ENCODE measurements around the gene MPL. TPM values are rescaled to one million over a fixed set of nuclear protein-coding genes. Genes with fewer than 3 reads are reported as not detected.

Gene MPL
- total and polyA plus RNA-seq, 8 donors, result not detected

GRCh38 chr1:43302201-43302600 lies 35.4 kb upstream of the MPL start:
- no peaks in the 10 kb centered on the region for H3K27me3 ChIP-seq
- DNase-seq, result no peak
- intact Hi-C loops (cut with DNase I; ENCODE audit: low total_unique reads), result no loop called here
- H3K4me1 ChIP-seq, result peaks cover 0 to 19% (median 17%) of the 10 kb centered on the region in 4 donors
- peak overlapping the region in 3 of 4 donors; percentile 17 to 32 (median 17) for H3K4me3 ChIP-seq
- H3K27ac ChIP-seq, result no peak overlapping the region
- H3K36me3 ChIP-seq, result no peaks in the 10 kb centered on the region
- H3K9me3 ChIP-seq, result no peaks in the 10 kb centered on the region
- no peak for TF ChIP-seq POLR2A (IDR thresholded peaks at IDR 0.05)
- 68 to 86% (median 71%) methylated on average over 1 of the region's 1 CpG for WGBS, 5 donors

- no peak for DNase-seq
- Histone ChIP-seq H3K27me3 (no peaks in the 10 kb centered on the region), H3K4me1 (peaks cover 0 to 19% (median 17%) of the 10 kb centered on the region in 4 donors), H3K9me3 (no peaks in the 10 kb centered on the region), H3K36me3 (no peaks in the 10 kb centered on the region), H3K27ac (peak overlapping the region in 1 of 5 donors; percentile 18), H3K4me3 (peak overlapping the region in 2 of 4 donors; percentile 17 to 32)
- WGBS, 5 donors, result 68 to 74% (median 71%) methylated on average over 7 of the region's 7 CpGs
- TF ChIP-seq POLR2AphosphoS5 (IDR thresholded peaks at IDR 0.05) (no peak), EP300 (IDR thresholded peaks at IDR 0.05) (no peak), CTCF (IDR thresholded peaks at IDR 0.05) (no peak), POLR2A (IDR thresholded peaks at IDR 0.05) (no peak)
- intact Hi-C loops (cut with DNase I; ENCODE audit: low total_unique reads), result no loop called here
These were observed 34.7 kb upstream of the MPL start for GRCh38 chr1:43302721-43303470.

GRCh38 chr1:43303471-43304313 lies 33.9 kb upstream of the MPL start:
- TF ChIP-seq POLR2AphosphoS5 (IDR thresholded peaks at IDR 0.05) (no peak), POLR2A (IDR thresholded peaks at IDR 0.05) (no peak), EP300 (IDR thresholded peaks at IDR 0.05) (no peak), CTCF (IDR thresholded peaks at IDR 0.05) (no peak)
- Histone ChIP-seq H3K27me3 (no peaks in the 10 kb centered on the region), H3K4me1 (peaks cover 0 to 19% (median 17%) of the 10 kb centered on the region in 4 donors), H3K9me3 (no peaks in the 10 kb centered on the region), H3K36me3 (no peaks in the 10 kb centered on the region), H3K27ac (peak overlapping the region in 2 of 5 donors; percentile 1 to 18), H3K4me3 (no peak overlapping the region)
- intact Hi-C loops (cut with DNase I; ENCODE audit: low total_unique reads), result no loop called here
- WGBS, 5 donors, result 47 to 59% (median 51%) methylated on average over 7 to 8 of the region's 8 CpGs
- peak in 1 of 2 donors; percentile 25 for DNase-seq

GRCh38 chr1:43304314-43304681 lies 33.3 kb upstream of the MPL start:
- DNase-seq, result peak in 1 of 2 donors; percentile 36
- Histone ChIP-seq H3K4me1 (peaks cover 0 to 19% (median 17%) of the 10 kb centered on the region in 4 donors), H3K4me3 (peak overlapping the region in 1 of 4 donors; percentile 7), H3K27ac (no peak overlapping the region), H3K36me3 (no peaks in the 10 kb centered on the region), H3K9me3 (no peaks in the 10 kb centered on the region), H3K27me3 (no peaks in the 10 kb centered on the region)
- intact Hi-C loops (cut with DNase I; ENCODE audit: low total_unique reads), result no loop called here
- TF ChIP-seq POLR2AphosphoS5 (IDR thresholded peaks at IDR 0.05), result no peak
- no peak for TF ChIP-seq POLR2A (IDR thresholded peaks at IDR 0.05)
- no peak for TF ChIP-seq CTCF (IDR thresholded peaks at IDR 0.05)
- TF ChIP-seq EP300 (IDR thresholded peaks at IDR 0.05), result no peak
- WGBS, 5 donors, result 51 to 65% (median 61%) methylated on average over 8 of the region's 8 CpGs
